ENCODE data around the gene KIRREL3.

DNA sequence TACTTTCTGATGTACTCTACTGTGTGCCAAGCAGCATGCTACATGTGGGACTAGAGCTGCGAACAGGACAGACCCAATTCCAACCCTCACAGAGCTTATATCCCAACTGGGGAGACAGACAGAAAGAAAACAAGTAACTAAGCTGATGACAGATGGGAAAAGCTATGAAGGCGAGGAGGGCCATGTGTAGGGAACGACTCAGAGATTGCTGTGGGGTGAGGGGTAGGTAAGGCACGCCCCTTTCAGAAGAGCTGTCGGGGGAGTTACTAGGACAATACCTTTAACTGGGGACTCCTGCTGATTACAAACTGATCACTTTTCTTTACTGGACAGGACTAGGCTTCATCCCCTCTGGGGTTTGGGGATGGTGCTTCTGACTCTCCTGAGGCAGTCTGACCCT is 596.2 kb downstream of the KIRREL3 start:
- TF ChIP-seq CTCF (IDR thresholded peaks at IDR 0.05) (no peak), POLR2A (IDR thresholded peaks at IDR 0.05) (no peak), POLR2AphosphoS5 (IDR thresholded peaks at IDR 0.05) (no peak)
